Dendritic cell treated with granulocyte-macrophage colony-stimulating factor and Interleukin-4, amounts not matched to agents 40 ng/mL and 50 ng/mL, for 4 days (primary cell): ENCODE measurements around the gene FHOD3.

ENCODE experiments used
- H3K27ac Mint-ChIP-seq: one replicate; pipeline ENCODE4 v1.8.0; 2022; ENCODE audit warnings: mild to moderate bottlenecking, mixed read lengths
- H3K27me3 Mint-ChIP-seq: one replicate; pipeline ENCODE4 v1.8.0; 2022; ENCODE audit warnings: mild to moderate bottlenecking, mixed read lengths
- H3K36me3 Mint-ChIP-seq: one replicate; pipeline ENCODE4 v1.8.0; 2022; ENCODE audit warnings: low read depth, mixed read lengths
- H3K4me1 Mint-ChIP-seq: one replicate; pipeline ENCODE4 v1.8.0; 2022; ENCODE audit warnings: low read depth, mixed read lengths
- H3K4me3 Mint-ChIP-seq: one replicate; pipeline ENCODE4 v1.8.0; 2022; ENCODE audit warnings: mild to moderate bottlenecking, moderate library complexity, mixed read lengths
- H3K9me3 Mint-ChIP-seq: one replicate; pipeline ENCODE4 v1.8.0; 2022; ENCODE audit warnings: mixed read lengths
- intact Hi-C: fragments of 100-400 bp; cut with micrococcal nuclease; formaldehyde crosslinking; loops from one replicate; pipeline ENCODE4 v1.15.0; 2022

The FHOD3 gene

DNA sequence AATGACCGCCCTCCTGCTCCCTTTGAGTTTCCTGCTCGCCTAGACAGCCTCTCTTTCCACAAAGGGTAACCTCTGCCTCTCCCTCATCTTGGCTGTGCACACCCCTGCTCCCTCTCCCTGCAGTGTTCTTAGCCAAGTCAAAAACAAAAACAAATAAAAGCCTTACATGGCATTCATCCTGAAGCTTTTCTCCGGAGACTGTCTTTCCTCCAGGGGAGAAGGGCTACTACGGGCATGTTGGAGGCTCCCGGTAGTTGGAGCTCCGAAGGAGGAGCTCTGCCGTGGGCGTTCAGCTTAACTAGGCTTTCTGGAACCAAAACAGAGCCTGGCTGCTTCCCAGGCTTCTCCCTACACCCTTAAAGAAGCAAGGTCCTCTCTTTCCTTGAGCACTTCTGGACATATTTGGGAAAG is 427.1 kb downstream of the FHOD3 start:
- H3K36me3 Mint-ChIP-seq = no peaks in the 10 kb centered on the region
- H3K4me1 Mint-ChIP-seq = no peaks in the 10 kb centered on the region
- H3K4me3 Mint-ChIP-seq = no peak overlapping the region
- intact Hi-C loops = no loop called here
- no peaks in the 10 kb centered on the region for H3K27me3 Mint-ChIP-seq
- no peaks in the 10 kb centered on the region for H3K9me3 Mint-ChIP-seq
- H3K27ac Mint-ChIP-seq = no peak overlapping the region

- Mint-ChIP-seq H3K4me1 (no peaks in the 10 kb centered on the region), H3K9me3 (peaks cover 20% of the 10 kb centered on the region), H3K27me3 (no peaks in the 10 kb centered on the region), H3K27ac (no peak overlapping the region), H3K36me3 (no peaks in the 10 kb centered on the region), H3K4me3 (no peak overlapping the region)
- intact Hi-C loops = no loop called here
Measured at GRCh38 chr18:36728345-36728744, 430.8 kb downstream of the FHOD3 start.

GRCh38 chr18:36729197-36729596 is 431.7 kb downstream of the FHOD3 start:
- no peaks in the 10 kb centered on the region for H3K4me1 Mint-ChIP-seq
- H3K27ac Mint-ChIP-seq = no peak overlapping the region
- H3K36me3 Mint-ChIP-seq = no peaks in the 10 kb centered on the region
- no peak overlapping the region for H3K4me3 Mint-ChIP-seq
- peaks cover 20% of the 10 kb centered on the region for H3K9me3 Mint-ChIP-seq
- intact Hi-C loops = no loop called here
- no peaks in the 10 kb centered on the region for H3K27me3 Mint-ChIP-seq

- Mint-ChIP-seq H3K36me3 (no peaks in the 10 kb centered on the region), H3K9me3 (peaks cover 20% of the 10 kb centered on the region), H3K27me3 (no peaks in the 10 kb centered on the region), H3K4me1 (no peaks in the 10 kb centered on the region), H3K27ac (no peak overlapping the region), H3K4me3 (no peak overlapping the region)
- intact Hi-C loops = no loop called here
Measured at GRCh38 chr18:36732264-36732663, 434.8 kb downstream of the FHOD3 start.

- Mint-ChIP-seq H3K4me1 (no peaks in the 10 kb centered on the region), H3K4me3 (no peak overlapping the region), H3K36me3 (no peaks in the 10 kb centered on the region), H3K27me3 (no peaks in the 10 kb centered on the region), H3K9me3 (peaks cover 20% of the 10 kb centered on the region), H3K27ac (no peak overlapping the region)
- intact Hi-C loops = no loop called here
Measured at GRCh38 chr18:36733150-36733549, 435.6 kb downstream of the FHOD3 start.

- intact Hi-C loops = no loop called here
- Mint-ChIP-seq H3K4me1 (no peaks in the 10 kb centered on the region), H3K36me3 (no peaks in the 10 kb centered on the region)
Measured at GRCh38 chr18:36734596-36734995, 437.1 kb downstream of the FHOD3 start.

GRCh38 chr18:36735130-36735529 is 437.6 kb downstream of the FHOD3 start:
- H3K4me3 Mint-ChIP-seq = no peak overlapping the region
- intact Hi-C loops = no loop called here
- no peaks in the 10 kb centered on the region for H3K27me3 Mint-ChIP-seq
- H3K4me1 Mint-ChIP-seq = no peaks in the 10 kb centered on the region
- no peak overlapping the region for H3K27ac Mint-ChIP-seq
- H3K36me3 Mint-ChIP-seq = no peaks in the 10 kb centered on the region
- peaks cover 20% of the 10 kb centered on the region for H3K9me3 Mint-ChIP-seq

More at GRCh38 chr18:36734596-36734995, 437.1 kb downstream of the FHOD3 start:
- Mint-ChIP-seq H3K4me3 (no peak overlapping the region), H3K27me3 (no peaks in the 10 kb centered on the region), H3K27ac (no peak overlapping the region), H3K9me3 (peaks cover 20% of the 10 kb centered on the region)

- Mint-ChIP-seq H3K36me3 (no peaks in the 10 kb centered on the region), H3K4me3 (no peak overlapping the region)
Measured at GRCh38 chr18:36736094-36736493, 438.6 kb downstream of the FHOD3 start.

DNA sequence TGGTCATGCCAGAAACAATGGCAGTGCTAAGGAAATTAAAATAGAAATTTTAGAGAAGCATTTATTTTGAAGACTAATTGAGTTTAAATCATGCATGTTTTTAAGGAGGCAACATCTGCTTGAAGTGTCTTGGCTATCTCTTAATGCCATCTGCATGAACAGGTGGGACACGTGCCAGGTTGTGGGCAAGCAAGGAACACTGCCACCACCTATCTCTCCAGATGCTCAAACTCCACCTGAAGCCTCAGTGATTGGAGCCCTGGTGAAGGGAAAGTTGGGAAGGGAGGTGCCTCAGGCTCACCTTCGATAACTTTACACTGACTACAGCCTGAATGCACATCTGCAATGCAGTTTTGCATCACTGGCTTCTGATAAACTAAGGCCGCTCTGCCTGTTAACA is 439.8 kb downstream of the FHOD3 start:
- intact Hi-C loops = no loop called here
- Mint-ChIP-seq H3K4me3 (no peak overlapping the region), H3K4me1 (no peaks in the 10 kb centered on the region), H3K27me3 (no peaks in the 10 kb centered on the region), H3K36me3 (no peaks in the 10 kb centered on the region), H3K9me3 (peaks cover 10% of the 10 kb centered on the region), H3K27ac (no peak overlapping the region)

More at GRCh38 chr18:36736094-36736493, 438.6 kb downstream of the FHOD3 start:
- no peaks in the 10 kb centered on the region for H3K4me1 Mint-ChIP-seq
- peaks cover 20% of the 10 kb centered on the region for H3K9me3 Mint-ChIP-seq
- no peak overlapping the region for H3K27ac Mint-ChIP-seq
- intact Hi-C loops = no loop called here
- H3K27me3 Mint-ChIP-seq = no peaks in the 10 kb centered on the region

DNA sequence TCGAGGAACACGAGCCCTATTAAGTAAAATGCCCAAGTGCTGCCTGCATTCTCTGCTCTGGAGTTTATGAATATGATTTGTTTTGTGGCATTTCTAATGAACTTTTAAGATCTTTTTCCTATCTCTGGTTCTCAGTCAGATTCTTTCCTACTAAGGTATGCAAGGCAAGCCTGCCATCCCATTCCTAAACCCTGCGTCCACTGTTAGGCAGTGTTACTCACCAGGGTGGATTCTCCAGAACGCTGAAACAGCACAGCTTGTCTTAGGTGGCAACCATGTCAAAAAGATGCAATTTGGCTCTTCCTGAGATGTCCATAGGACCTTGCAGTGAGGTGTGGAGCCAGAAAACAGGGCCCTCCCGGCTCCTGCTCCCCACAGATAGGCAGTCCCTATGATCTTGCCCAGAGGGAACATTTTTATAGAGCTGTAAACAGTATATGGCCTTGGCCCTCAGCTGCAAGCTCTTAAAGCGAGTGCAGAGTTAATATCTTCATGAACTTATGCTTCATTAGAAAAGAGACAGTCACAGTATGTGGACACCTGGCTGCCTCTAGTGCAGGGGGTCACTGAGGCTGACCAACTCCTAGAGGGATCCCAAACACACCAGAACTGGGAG is 446.9 kb downstream of the FHOD3 start:
- H3K27ac Mint-ChIP-seq = no peak overlapping the region
- no peaks in the 10 kb centered on the region for H3K4me1 Mint-ChIP-seq
- H3K36me3 Mint-ChIP-seq = no peaks in the 10 kb centered on the region
- intact Hi-C loops = no loop called here
- no peaks in the 10 kb centered on the region for H3K27me3 Mint-ChIP-seq
- no peaks in the 10 kb centered on the region for H3K9me3 Mint-ChIP-seq
- no peak overlapping the region for H3K4me3 Mint-ChIP-seq

- H3K4me3 Mint-ChIP-seq = no peak overlapping the region
- H3K9me3 Mint-ChIP-seq = no peaks in the 10 kb centered on the region
- no peaks in the 10 kb centered on the region for H3K4me1 Mint-ChIP-seq
- H3K36me3 Mint-ChIP-seq = no peaks in the 10 kb centered on the region
- no peak overlapping the region for H3K27ac Mint-ChIP-seq
- no peaks in the 10 kb centered on the region for H3K27me3 Mint-ChIP-seq
- intact Hi-C loops = no loop called here
Measured at GRCh38 chr18:36745219-36745975, 447.9 kb downstream of the FHOD3 start.

GRCh38 chr18:36752929-36753865 is 455.7 kb downstream of the FHOD3 start:
- intact Hi-C loops = no loop called here
- no peaks in the 10 kb centered on the region for H3K27me3 Mint-ChIP-seq
- no peaks in the 10 kb centered on the region for H3K9me3 Mint-ChIP-seq
- no peaks in the 10 kb centered on the region for H3K36me3 Mint-ChIP-seq
- H3K27ac Mint-ChIP-seq = no peak overlapping the region
- H3K4me1 Mint-ChIP-seq = no peaks in the 10 kb centered on the region
- no peak overlapping the region for H3K4me3 Mint-ChIP-seq

DNA sequence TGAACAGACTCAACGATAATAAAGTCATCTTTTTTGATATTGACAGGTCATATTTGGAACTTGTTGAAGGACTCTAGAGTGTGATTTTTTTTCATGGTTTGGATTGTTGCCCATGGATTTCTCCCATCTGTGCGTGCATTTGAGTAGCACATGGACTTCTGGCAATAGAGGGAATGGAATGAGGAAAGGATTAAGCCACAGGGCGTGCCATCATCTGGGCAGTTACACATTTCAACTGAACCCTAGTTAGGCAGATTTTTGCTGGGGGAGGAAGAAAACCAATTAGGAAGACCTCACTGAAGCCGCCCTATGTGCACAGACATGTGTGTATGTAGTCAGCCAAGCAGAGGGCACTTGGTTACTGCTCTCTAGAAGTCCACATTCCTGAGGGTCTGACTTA is 458.7 kb downstream of the FHOD3 start:
- Mint-ChIP-seq H3K4me1 (no peaks in the 10 kb centered on the region), H3K4me3 (no peak overlapping the region), H3K9me3 (no peaks in the 10 kb centered on the region), H3K27me3 (no peaks in the 10 kb centered on the region), H3K27ac (no peak overlapping the region), H3K36me3 (no peaks in the 10 kb centered on the region)
- intact Hi-C loops = no loop called here

GRCh38 chr18:36757081-36757480 is 459.6 kb downstream of the FHOD3 start:
- Mint-ChIP-seq H3K27ac (no peak overlapping the region), H3K36me3 (no peaks in the 10 kb centered on the region), H3K9me3 (no peaks in the 10 kb centered on the region), H3K4me1 (no peaks in the 10 kb centered on the region), H3K27me3 (no peaks in the 10 kb centered on the region), H3K4me3 (no peak overlapping the region)
- intact Hi-C loops = no loop called here
